ENCODE measurements around the gene RPL22.

RPL22 gene

DNA sequence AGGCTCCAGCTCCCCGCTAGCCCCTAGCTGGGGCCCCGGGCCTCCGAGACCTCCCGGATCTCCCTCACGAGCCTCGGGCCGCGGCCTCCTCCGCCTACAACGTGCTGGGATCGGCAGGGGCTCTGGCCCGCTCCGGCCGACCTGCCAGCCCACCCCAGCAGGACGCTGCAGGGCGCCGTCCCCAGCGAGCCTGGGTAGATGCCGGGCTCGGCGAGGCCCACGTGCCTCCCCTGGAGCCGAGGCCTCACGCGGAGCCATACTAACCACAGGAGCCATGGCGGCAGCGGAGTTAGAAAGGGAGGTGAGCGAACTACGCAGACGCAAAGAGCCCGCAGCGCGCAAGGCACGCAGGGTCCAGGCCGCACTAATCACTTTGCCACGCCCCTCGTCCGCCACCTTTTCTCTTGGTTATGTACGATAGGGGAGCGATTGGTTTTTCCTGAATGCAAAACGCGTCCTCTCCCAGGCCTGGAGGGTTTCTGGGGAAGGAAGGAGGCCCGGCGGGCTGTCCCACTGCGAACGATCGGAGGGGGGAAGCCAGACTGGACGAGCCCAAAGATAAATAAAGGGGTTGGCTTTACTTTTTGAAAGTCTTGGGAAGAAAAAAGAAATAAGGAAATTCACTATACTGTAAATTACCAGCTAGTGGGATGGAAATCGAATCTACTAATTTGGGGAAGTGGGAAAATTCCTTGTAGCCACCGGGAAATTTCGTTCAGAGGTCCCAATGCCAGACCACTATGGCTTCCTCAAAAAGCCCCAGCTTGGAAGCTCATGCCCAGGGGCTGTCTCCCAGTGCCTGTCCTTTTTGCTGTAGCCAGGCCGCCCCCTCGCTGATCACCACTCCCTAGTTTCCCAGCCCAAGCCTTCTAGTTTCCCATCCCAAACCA is at the start of gene RPL22:
TSS of gene RPL22 (minus strand) at position 298 of the 890 bp plus-strand sequence. CDS start at position 276, 22 bp downstream.
- TF ChIP-seq, protein P1, sequence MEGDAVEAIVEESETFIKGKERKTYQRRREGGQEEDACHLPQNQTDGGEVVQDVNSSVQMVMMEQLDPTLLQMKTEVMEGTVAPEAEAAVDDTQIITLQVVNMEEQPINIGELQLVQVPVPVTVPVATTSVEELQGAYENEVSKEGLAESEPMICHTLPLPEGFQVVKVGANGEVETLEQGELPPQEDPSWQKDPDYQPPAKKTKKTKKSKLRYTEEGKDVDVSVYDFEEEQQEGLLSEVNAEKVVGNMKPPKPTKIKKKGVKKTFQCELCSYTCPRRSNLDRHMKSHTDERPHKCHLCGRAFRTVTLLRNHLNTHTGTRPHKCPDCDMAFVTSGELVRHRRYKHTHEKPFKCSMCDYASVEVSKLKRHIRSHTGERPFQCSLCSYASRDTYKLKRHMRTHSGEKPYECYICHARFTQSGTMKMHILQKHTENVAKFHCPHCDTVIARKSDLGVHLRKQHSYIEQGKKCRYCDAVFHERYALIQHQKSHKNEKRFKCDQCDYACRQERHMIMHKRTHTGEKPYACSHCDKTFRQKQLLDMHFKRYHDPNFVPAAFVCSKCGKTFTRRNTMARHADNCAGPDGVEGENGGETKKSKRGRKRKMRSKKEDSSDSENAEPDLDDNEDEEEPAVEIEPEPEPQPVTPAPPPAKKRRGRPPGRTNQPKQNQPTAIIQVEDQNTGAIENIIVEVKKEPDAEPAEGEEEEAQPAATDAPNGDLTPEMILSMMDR (conservative IDR thresholded peaks at IDR 0.05; ENCODE audit: low read depth, low read length) = no peak
- peak; percentile 98 for DNase-seq (ENCODE audit: low read depth)
- H3K4me3 ChIP-seq (ENCODE audit: low read length) = peak within 1 kb of the TSS; percentile 98

DNA sequence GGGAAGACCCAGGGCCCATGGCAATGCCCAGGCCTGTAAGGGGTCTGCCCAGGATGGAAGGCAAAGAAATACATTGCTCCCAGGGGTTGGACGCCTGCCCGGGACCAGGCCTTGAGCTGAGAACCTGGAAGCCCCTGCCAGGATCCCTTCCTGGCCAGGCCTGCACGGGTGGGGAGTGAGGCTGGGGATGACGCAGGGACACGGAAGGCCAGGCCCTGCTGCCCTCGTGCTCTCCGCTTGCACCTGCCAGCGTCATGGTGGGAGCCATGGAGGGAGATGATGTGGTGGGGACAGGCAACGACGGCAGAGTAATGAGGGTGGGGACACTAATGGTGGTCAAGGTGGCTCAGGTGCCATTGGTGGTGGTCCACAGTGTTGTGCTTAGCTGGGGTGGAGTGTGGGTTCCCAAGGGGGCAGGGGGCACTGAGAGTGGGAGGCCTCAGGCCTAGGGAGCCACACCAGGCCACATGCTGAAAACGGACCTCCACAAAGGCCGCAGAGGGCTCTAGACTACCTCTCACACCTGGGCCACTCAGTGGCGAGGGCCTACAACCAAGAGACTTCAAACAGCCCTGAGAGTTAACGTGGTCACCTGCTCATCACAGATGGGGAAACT is 48.9 kb upstream of the RPL22 start:
- TF ChIP-seq, protein P1 (conservative IDR thresholded peaks at IDR 0.05; ENCODE audit: low read depth, low read length) = no peak
- no peak overlapping the region for H3K4me3 ChIP-seq (ENCODE audit: low read length)

DNA sequence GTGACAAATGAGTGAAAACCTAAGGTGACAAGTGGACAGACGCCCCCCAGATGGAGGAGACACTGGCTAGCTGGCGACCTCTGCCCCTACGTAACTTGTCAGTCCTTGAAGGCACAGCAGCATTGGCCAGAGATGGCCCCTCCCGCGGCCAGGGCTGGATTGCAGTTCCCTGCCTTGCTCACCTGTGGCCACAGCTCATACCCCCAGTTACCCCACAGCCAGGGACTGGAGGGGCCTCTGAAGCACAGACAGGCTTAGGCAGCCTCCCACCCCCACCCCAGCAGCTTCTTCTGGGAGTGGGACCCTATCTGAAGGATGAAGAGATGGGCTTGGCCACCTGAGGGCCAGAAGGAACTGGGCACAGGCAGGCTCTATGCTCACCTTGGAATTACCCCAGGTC is 48.3 kb upstream of the RPL22 start:
- TF ChIP-seq, protein P1 (conservative IDR thresholded peaks at IDR 0.05; ENCODE audit: low read depth, low read length) = no peak
- no peak overlapping the region for H3K4me3 ChIP-seq (ENCODE audit: low read length)
- no peak for DNase-seq (ENCODE audit: low read depth)

More for the DNA sequence above, 48.9 kb upstream of the RPL22 start:
- no peak for DNase-seq (ENCODE audit: low read depth)

DNA sequence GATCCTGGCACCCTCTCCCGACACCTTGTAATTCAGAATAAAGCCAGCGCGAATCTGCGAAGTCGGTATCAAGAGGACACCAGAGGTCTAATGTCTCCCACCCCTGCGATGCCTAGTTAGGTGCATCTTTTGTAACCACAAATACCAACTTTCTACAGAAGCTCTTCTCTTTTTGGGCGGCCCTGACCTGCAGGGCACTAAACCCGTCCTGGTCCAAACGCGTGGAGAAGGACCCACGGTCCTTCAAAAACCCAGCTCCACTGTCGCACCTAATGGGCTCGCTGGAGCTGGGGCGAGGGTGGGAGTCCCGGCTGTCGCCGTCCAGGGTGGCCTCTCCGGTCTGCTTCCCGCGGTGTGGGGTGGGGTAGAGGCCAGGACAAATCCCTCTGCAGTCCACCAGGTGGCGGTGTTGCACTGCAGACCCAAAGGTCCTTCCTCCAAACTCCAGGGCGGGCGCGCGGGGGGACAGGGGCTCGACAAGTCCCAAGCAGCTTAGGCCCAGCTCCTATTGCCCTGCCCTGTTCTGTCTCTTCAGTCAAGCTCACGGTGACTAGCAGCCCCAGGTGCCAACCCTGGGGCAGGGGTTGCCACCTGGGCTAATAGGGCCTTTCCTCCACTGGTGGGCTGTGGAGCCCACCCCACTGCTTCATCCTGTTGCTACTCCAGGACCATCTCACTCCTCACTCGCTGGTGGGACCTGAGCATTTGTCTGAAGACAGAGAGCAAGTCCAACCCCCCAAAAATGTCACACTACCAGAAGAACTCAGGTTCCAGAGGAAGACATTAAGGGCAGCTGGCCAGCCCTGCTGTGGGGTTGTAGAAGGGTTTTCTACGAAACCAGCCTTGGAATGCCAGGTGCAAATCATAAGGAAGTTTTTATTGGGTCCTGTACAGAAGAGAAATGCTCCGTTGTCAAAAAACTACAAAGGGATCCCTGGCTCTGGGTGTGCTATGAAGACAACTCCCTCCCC is 47.4 kb upstream of the RPL22 start:
- DNase-seq (ENCODE audit: low read depth) = no peak
- H3K4me3 ChIP-seq (ENCODE audit: low read length) = no peak overlapping the region
- TF ChIP-seq, protein P1 (conservative IDR thresholded peaks at IDR 0.05; ENCODE audit: low read depth, low read length) = peak; percentile 85

DNA sequence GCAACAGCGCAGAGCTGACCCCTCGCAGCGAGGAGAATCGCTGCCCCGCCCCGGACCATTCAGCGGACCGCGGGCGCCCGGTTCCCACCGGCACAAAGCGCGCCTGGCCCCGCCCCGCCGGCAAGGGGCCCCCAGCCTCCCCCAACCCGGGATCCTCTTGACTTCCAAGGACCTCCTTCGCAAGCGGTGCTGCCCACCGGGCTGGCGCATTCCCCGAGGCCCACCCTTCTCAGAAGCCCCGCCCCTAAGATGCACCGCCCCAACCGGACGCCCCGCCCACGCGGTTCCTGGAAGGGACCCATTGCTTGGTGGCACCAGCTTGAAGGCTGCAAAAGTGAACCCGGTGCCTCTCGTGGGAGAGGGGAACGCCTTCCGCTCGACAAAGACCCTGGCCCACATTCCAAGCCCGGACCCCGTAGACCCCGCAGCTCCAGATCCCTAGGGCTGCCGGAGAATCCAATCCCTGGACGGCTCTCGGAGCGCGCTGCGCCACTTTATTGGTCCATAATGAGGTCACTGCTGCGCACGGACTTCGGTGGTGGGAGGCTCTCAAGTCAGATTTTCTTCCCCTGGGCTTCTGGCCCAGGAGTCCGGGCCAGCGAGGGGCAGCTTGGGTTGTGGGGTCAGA is 46.6 kb upstream of the RPL22 start:
- DNase-seq (ENCODE audit: low read depth) = no peak
- H3K4me3 ChIP-seq (ENCODE audit: low read length) = no peak overlapping the region
- TF ChIP-seq, protein P1 (conservative IDR thresholded peaks at IDR 0.05; ENCODE audit: low read depth, low read length) = no peak

DNA sequence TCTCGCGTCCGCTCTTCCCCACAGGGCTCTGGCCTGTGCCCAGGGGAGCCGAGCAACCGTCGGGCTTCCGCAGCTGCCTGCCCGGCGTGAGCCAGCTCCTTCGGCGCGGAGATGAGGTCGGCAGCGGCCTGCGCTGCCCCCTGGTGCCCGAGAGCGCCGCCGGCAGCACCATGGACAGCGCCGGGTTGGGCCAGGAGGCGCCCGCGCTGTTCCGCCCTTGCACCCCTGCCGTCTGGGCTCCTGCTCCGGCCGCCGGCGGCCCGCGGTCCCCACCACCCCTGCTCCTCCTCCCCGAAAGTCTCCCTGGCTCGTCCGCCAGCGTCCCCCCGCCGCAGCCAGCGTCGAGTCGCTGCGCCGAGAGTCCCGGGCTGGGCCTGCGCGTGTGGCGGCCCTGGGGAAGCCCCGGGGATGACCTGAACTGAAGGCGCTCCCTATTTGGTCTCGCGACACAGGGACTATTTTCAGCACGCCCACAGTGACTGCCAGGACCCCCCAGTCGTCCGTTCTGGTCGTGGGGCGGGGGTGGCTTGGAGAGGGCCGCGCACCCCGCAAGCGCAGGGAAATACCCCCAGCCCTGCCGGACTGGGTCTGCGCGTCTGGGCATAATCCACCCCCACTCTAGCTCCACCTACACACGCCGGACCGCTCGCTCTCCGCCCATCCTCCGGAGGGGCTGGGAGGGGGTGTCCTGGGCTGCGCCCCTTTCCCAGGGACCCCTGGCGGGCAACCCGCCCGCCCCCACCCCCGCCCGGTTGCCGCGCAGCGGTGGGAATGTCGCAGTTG is 45.9 kb upstream of the RPL22 start:
- no peak overlapping the region for H3K4me3 ChIP-seq (ENCODE audit: low read length)
- no peak for DNase-seq (ENCODE audit: low read depth)
- TF ChIP-seq, protein P1 (conservative IDR thresholded peaks at IDR 0.05; ENCODE audit: low read depth, low read length) = peak; percentile 81
